Kidney epithelial cell (primary cell): ENCODE results near the gene ZNF223. TPM values are rescaled to one million over a fixed set of nuclear protein-coding genes. Genes with fewer than 3 reads are reported as not detected.

ENCODE experiments used
- DNase-seq: peaks from one replicate; pipeline ENCODE4 v3.0.0-alpha.2; 2010; ENCODE audit warnings: low read depth
- H3K27me3 ChIP-seq: 2 replicates; pipeline ENCODE4 v1.6.0; 2011; ENCODE audit warnings: low read length; ENCODE audit not compliant: control insufficient read depth, insufficient read depth
- H3K36me3 ChIP-seq: 2 replicates; pipeline ENCODE4 v1.5.1; 2011; ENCODE audit warnings: low read length; ENCODE audit not compliant: control insufficient read depth, insufficient read depth
- H3K4me3 ChIP-seq: 2 replicates; pipeline ENCODE4 v1.5.1; 2011; ENCODE audit warnings: low read depth, mild to moderate bottlenecking, control low read depth, low read length
- total RNA-seq: library from RNA; depleted of rRNA; stranded (reverse); fragments of >200 nt; gene quantifications from 2 replicates; pipeline ENCODE4 v1.2.3, GENCODE V29; 2015
- TF ChIP-seq, protein P1 (sequence below): IDR thresholded peaks from 2 replicates; pipeline ENCODE4 v1.5.1; 2011; ENCODE audit warnings: mild to moderate bottlenecking, moderate library complexity, low read length, control low read depth, inconsistent platforms; ENCODE audit not compliant: insufficient read depth, poor library complexity, severe bottlenecking

Gene ZNF223
- total RNA-seq, 1 donor from 2014 or later: 4.9 TPM

DNA sequence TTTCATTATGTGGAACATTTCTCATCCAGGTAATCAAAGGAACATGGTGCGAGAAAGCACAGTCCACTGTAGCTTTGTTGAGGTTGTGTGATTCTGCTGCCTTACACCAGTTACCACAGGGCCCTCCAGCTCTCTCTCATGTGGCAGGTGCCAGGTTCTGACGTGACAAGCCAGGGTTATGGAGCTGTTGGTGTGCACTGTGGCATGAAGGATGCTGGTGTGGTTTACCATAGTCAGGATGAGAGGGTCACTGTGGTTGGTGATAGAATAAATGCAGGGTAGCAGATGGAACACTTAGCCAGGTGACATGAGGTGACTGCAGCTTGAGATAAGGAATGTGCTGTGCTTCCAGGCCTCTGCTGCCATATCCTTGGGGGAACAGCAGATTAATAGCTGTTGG lies 7.4 kb downstream of the ZNF223 start:
- Histone ChIP-seq H3K27me3 (no peaks in the 10 kb centered on the region), H3K4me3 (no peak overlapping the region), H3K36me3 (peaks cover 2% of the 10 kb centered on the region)
- TF ChIP-seq, protein P1, sequence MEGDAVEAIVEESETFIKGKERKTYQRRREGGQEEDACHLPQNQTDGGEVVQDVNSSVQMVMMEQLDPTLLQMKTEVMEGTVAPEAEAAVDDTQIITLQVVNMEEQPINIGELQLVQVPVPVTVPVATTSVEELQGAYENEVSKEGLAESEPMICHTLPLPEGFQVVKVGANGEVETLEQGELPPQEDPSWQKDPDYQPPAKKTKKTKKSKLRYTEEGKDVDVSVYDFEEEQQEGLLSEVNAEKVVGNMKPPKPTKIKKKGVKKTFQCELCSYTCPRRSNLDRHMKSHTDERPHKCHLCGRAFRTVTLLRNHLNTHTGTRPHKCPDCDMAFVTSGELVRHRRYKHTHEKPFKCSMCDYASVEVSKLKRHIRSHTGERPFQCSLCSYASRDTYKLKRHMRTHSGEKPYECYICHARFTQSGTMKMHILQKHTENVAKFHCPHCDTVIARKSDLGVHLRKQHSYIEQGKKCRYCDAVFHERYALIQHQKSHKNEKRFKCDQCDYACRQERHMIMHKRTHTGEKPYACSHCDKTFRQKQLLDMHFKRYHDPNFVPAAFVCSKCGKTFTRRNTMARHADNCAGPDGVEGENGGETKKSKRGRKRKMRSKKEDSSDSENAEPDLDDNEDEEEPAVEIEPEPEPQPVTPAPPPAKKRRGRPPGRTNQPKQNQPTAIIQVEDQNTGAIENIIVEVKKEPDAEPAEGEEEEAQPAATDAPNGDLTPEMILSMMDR: no peak
- no peak for DNase-seq

GRCh38 chr19:44061038-44061437 lies 9.2 kb downstream of the ZNF223 start:
- DNase-seq: no peak
- peaks cover under 1% of the 10 kb centered on the region for H3K36me3 ChIP-seq

GRCh38 chr19:44066305-44066704 lies 14.5 kb downstream of the ZNF223 start:
- Histone ChIP-seq H3K36me3 (peaks cover 3% of the 10 kb centered on the region), H3K27me3 (no peaks in the 10 kb centered on the region), H3K4me3 (no peak overlapping the region)
- no peak for DNase-seq
- TF ChIP-seq, protein P1: no peak

More at GRCh38 chr19:44061038-44061437, 9.2 kb downstream of the ZNF223 start:
- Histone ChIP-seq H3K4me3 (no peak overlapping the region), H3K27me3 (no peaks in the 10 kb centered on the region)
- TF ChIP-seq, protein P1: no peak

GRCh38 chr19:44069415-44069814 lies 17.6 kb downstream of the ZNF223 start:
- no peak for DNase-seq
- Histone ChIP-seq H3K36me3 (peaks cover 3% of the 10 kb centered on the region), H3K27me3 (no peaks in the 10 kb centered on the region)

GRCh38 chr19:44071824-44072542 lies 20.1 kb downstream of the ZNF223 start, which contains the start of gene ZNF284:
TSS of gene ZNF284 (plus strand) at chr19:44072159. CDS start at chr19:44076390, 4,231 bp downstream.
- Histone ChIP-seq H3K36me3 (no peaks in the 10 kb centered on the region), H3K27me3 (no peaks in the 10 kb centered on the region), H3K4me3 (peak within 1 kb of the TSS; percentile 53)
- TF ChIP-seq, protein P1: no peak
- peak; percentile 77 for DNase-seq

More at GRCh38 chr19:44069415-44069814, 17.6 kb downstream of the ZNF223 start:
- no peak overlapping the region for H3K4me3 ChIP-seq
- TF ChIP-seq, protein P1: no peak
